DMS 273 (cell line): ENCODE results near the gene JPT2.

Source experiments
- DNase-seq: peaks from one replicate; lab custom pipeline; 2025; ENCODE audit not compliant: unreplicated experiment; lab: John Stamatoyannopoulos, UW

Gene JPT2, protein sequence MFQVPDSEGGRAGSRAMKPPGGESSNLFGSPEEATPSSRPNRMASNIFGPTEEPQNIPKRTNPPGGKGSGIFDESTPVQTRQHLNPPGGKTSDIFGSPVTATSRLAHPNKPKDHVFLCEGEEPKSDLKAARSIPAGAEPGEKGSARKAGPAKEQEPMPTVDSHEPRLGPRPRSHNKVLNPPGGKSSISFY

DNA sequence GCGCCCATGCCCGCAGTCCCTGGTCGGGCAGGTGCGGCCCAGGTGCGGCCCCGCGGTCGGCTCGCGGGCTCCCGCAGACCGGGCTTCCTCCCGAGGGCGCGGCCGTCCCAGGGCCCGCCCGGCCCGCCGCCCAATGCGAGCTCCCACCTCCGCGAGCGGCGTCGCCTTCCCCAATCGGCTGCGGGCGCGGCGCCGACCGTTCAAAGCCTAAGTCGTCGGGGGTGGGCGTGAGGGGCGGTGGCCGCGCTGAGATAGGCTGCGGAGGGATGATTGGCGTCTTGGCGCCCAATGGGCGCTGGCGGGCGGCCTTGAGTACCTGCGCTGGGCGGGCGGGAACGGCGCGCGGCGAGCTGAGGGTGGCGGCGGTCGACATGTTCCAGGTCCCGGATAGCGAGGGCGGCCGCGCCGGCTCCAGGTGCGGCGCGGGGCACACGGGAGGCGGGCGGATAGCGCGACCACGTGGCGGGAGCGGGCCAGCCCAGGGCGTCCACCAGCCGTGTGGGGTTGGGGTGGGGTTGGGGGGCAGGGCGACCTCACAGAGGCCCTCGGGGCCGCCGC lies at the start of gene JPT2:
TSS of gene JPT2 (plus strand) at position 338 of the 558 bp plus-strand sequence. CDS start at position 372, 34 bp downstream.
- DNase-seq: peak; percentile 99

GRCh38 chr16:1630450-1631213 lies 47.4 kb upstream of the JPT2 start:
- no peak for DNase-seq

- DNase-seq: no peak
Measured at GRCh38 chr16:1631230-1631629, 46.8 kb upstream of the JPT2 start.

GRCh38 chr16:1631931-1632637 lies 46.0 kb upstream of the JPT2 start:
- DNase-seq: no peak

DNA sequence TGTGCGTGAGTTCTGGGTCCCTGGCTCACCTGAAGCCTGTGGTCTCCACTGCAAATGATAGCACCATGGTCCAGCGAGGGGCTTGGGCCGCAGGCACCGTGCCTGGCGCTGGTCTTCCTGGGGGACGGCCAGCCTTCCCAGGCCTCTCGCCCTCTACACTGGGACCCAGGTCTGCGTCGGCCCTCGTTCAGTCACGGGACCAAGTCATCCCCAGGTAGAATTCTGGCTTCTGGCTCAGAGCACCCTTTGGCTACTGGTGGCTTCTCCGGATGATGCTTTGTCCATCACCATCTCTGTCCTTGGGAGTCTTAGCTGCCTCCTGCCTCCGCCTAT lies 45.5 kb upstream of the JPT2 start:
- DNase-seq: no peak

- DNase-seq: no peak
Measured at GRCh38 chr16:1633310-1633709, 44.8 kb upstream of the JPT2 start.

DNA sequence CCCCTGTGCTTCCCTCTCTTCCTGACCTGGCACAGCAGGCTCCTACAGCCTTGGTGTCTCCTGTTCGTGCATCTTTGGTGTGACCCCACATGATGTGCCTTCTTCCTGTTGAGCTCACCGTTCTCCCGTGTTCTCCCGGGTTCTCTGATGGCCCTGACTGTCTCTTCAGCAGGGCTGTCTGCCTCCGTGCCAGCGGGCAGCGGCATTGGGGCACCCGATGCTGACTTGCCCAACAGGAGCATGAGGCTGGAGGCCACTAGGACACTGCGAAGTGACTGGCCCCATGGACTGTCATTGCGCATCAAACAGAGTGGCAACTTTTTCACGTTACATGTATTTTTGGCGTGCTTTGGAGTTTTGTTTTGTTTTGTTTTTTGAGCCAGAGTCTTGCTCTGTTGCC lies 43.5 kb upstream of the JPT2 start:
- no peak for DNase-seq

GRCh38 chr16:1635070-1635469 lies 43.0 kb upstream of the JPT2 start:
- DNase-seq: no peak

- no peak for DNase-seq
Measured at GRCh38 chr16:1637526-1637925, 40.6 kb upstream of the JPT2 start.

DNA sequence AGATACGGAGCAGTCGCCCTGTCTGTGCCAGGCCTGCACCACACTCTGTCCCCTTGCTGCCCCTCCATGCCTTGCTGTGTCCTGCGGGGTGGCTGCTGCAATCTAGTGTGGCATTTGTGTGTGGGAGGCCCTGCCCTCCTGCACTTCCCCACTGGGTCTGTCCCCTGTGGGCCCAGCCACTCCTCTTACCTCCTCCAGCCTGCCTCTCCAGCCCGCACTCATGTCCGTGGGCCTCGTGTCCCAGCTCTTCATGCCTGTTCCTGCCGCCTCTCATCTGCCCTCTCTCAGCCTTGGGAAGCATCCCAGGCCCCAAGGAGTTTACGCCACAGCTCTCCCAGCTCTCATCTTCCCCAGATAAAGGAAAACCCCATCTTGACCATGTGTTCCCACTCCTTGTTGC lies 39.3 kb upstream of the JPT2 start:
- DNase-seq: no peak

DNA sequence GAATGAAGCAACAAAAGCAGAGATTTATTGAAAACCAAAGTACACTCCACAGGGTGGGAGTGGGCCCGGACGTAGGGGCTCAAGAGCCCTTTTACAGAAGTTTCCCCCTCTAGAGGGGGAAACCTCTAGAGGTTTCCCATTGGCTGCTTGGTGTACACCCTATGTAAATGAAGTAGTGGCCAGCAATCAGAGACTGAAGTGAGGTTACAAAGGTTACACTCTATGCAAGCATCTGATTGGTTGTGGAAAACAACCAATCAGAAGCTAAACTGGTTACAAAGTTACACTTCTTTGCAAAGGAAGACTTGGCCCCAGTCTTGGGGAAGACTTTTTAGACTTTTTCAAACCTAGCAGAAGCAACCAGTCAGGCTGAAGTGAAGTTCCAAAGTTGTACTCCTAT lies 38.8 kb upstream of the JPT2 start:
- DNase-seq: no peak

DNA sequence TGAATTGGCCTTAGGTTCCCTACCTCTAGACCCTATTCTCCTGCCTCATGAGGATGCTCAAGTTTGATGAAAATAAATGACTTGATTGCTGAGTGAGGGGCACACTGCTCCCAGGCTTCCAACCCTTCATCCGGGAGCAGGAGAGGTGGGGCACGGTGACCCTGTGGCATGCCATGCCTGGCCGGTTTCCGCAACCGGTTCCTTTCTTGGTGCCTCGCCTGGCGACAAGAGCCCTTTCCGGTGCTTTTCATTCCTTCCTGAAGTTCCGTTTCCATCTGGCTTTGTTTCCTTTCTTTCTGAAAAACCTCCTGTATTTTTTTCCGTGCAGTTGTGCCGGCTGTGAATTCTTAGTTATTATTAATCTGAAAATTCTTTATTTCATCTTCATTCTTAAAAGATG lies 38.2 kb upstream of the JPT2 start:
- no peak for DNase-seq

- no peak for DNase-seq
Measured at GRCh38 chr16:1640261-1640941, 37.7 kb upstream of the JPT2 start.

GRCh38 chr16:1641261-1641660 lies 36.8 kb upstream of the JPT2 start:
- no peak for DNase-seq

DNA sequence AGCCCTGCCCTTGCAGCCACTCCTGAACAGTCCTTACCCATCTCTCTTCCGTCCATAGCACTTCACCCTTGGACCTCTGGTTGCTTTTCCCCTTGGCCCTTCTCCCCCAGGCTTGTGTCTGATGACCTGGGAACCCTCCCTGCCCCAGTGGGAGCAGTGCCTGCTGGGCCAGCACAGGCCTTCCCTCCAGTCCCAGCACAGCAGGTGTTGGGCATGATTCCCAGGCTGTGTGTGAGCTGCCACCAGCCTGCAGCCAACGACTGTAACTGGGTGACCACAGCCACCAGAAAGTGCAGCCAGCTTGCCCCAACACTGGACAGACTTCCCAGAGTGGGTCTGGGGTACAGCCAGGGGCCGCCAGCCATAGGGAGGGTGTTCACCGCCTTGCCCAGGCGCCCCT lies 35.9 kb upstream of the JPT2 start:
- DNase-seq: no peak

GRCh38 chr16:1642753-1643152 lies 35.3 kb upstream of the JPT2 start:
- no peak for DNase-seq

- no peak for DNase-seq
Measured at GRCh38 chr16:1643521-1643920, 34.6 kb upstream of the JPT2 start.

DNA sequence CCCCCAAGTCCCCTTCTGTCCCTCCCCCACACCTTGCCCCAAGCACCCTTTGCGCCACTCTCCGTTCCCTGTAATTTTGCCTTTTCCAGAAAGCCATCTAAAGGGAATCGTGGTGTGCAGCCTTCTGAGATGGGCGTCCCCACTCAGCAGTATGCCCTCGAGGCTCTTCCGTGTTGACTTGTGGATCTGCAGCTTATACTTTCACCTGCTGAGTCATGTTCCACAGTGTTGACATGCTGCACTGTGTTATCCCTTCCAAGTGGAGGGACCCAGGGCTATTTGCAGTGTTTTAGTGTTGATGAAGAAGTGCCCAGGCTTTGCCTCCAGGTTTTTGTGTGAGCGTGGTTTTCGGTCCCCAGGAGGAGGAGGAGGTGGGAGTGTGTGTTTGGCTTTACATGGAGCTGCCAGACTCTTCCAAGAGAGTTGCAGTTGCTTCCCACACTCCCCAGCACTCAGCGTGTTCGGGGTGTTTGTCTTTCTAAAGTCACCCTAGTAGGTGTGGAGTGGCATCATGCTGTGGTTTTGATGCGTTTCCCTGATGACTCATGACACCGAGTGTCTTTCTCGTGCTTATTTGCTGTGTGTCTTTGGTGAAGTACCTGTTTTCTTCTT lies 32.1 kb upstream of the JPT2 start:
- no peak for DNase-seq

GRCh38 chr16:1647856-1648255 lies 30.2 kb upstream of the JPT2 start:
- no peak for DNase-seq

- DNase-seq: no peak
Measured at GRCh38 chr16:1650131-1650530, 27.9 kb upstream of the JPT2 start.
